H1 (cell line): ENCODE data around the gene ITLN1. TPM values are rescaled to one million over a fixed set of nuclear protein-coding genes. Genes with fewer than 3 reads are reported as not detected.

Experiments used
- CTCF ChIA-PET: fragments of 300-600 bp; sonication (Branson Sonifier 250); formaldehyde crosslinking; loops from one replicate; lab custom pipeline; 2021; ENCODE audit not compliant: partially characterized antibody; lab: Charles Lee
- POLR2A ChIA-PET: fragments of 300-600 bp; sonication (Branson Sonifier 250); formaldehyde crosslinking; loops from one replicate; lab custom pipeline; 2021; ENCODE audit warnings: inconsistent platforms; ENCODE audit not compliant: partially characterized antibody; lab: Charles Lee
- DNase-seq, 2 experiments: peaks; one replicate each; pipeline versions ENCODE4 v3.0.0 to v3.0.0-alpha.2; 2010 to 2022; ENCODE audit warnings: low spot score in 2 of 2, low read depth in 1 of 2, mixed read lengths in 1 of 2
- FAIRE-seq: peaks from 2 replicates; lab custom pipeline; 2011; peaks lifted over from hg19 to GRCh38; lab: Jason Lieb, UNC
- H2AFZ ChIP-seq: 2 replicates; pipeline ENCODE4 v1.8.1; 2012; ENCODE audit warnings: low read length, inconsistent platforms
- H2AK5ac ChIP-seq: 2 replicates; pipeline ENCODE4 v1.6.1; 2013; ENCODE audit warnings: low read depth, low read length
- H2BK120ac ChIP-seq: replicated peaks from 2 replicates; pipeline ENCODE3; 2013; ENCODE audit warnings: low read depth, low read length, inconsistent platforms
- H2BK12ac ChIP-seq: 2 replicates; pipeline ENCODE4 v1.6.1; 2013; ENCODE audit warnings: low read depth, low read length
- H2BK15ac ChIP-seq: 2 replicates; pipeline ENCODE4 v1.6.1; 2013; ENCODE audit warnings: low read length
- H2BK20ac ChIP-seq: 2 replicates; pipeline ENCODE4 v1.6.1; 2013; ENCODE audit warnings: low read length
- H2BK5ac ChIP-seq: 2 replicates; pipeline ENCODE4 v1.6.1; 2013; ENCODE audit warnings: low read depth, low read length
- H3K14ac ChIP-seq: 2 replicates; pipeline ENCODE4 v1.6.1; 2013; ENCODE audit warnings: inconsistent platforms; ENCODE audit not compliant: insufficient read length
- H3K18ac ChIP-seq: 2 replicates; pipeline ENCODE4 v1.6.1; 2013; ENCODE audit warnings: low read length; ENCODE audit errors: extremely low read depth
- H3K23ac ChIP-seq: 2 replicates; pipeline ENCODE4 v1.6.1; 2013; ENCODE audit warnings: inconsistent platforms; ENCODE audit not compliant: insufficient read length
- H3K23me2 ChIP-seq: 2 replicates; pipeline ENCODE4 v1.6.1; 2013; ENCODE audit warnings: low read depth, low read length
- H3K27ac ChIP-seq: 2 replicates; pipeline ENCODE4 v1.6.1; 2011; ENCODE audit warnings: low read depth, low read length, inconsistent platforms
- H3K27me3 ChIP-seq, 4 experiments: replicated peaks in 1 of 4; 1 replicate in 1 of 4; 2 replicates in 3 of 4; pipeline versions ENCODE4 v1.6.1 to v1.8.1; 2011 to 2013; ENCODE audit warnings: low read length in 3 of 4, mild to moderate bottlenecking in 3 of 4, inconsistent platforms in 2 of 4, mixed read lengths in 2 of 4, moderate library complexity in 1 of 4; ENCODE audit not compliant: control insufficient read depth in 3 of 4, insufficient read depth in 3 of 4; ENCODE audit errors: extremely low read depth in 1 of 4
- H3K36me3 ChIP-seq, 4 experiments: 2 replicates each; pipeline versions ENCODE4 v1.6.1 to v1.8.1; 2011 to 2013; ENCODE audit warnings: mild to moderate bottlenecking in 4 of 4, low read length in 3 of 4, moderate library complexity in 2 of 4, control low read depth in 1 of 4, inconsistent platforms in 1 of 4; ENCODE audit not compliant: insufficient read depth in 4 of 4, control insufficient read depth in 2 of 4
- H3K4ac ChIP-seq: replicated peaks from 2 replicates; pipeline ENCODE3; 2013; ENCODE audit warnings: low read length, low read depth, mixed read lengths, inconsistent platforms; ENCODE audit not compliant: insufficient read length
- H3K4me1 ChIP-seq, 4 experiments: replicated peaks in 1 of 4; 1 replicate in 1 of 4; 2 replicates in 3 of 4; pipeline versions ENCODE4 v1.6.1 to v1.8.1; 2011 to 2013; ENCODE audit warnings: low read length in 3 of 4, inconsistent platforms in 2 of 4, mixed read lengths in 1 of 4; ENCODE audit not compliant: insufficient read depth in 4 of 4, control insufficient read depth in 3 of 4
- H3K4me2 ChIP-seq, 2 experiments: 2 replicates each; pipeline versions ENCODE4 v1.6.1 to v1.8.1; 2011 to 2013; ENCODE audit warnings: low read depth in 2 of 2, low read length in 2 of 2, control low read depth in 1 of 2, inconsistent platforms in 1 of 2, mild to moderate bottlenecking in 1 of 2; ENCODE audit not compliant: insufficient read depth in 1 of 2
- H3K4me3 ChIP-seq, 4 experiments: fragments of 200-600, 300-600 bp in 1 of 4; sonication (generic), shearing (Covaris generic), sonication (Bioruptor Twin) in 1 of 4; 2 replicates each; pipeline versions ENCODE4 v1.5.1 to v1.8.1; 2011 to 2016; ENCODE audit warnings: low read length in 4 of 4, low read depth in 3 of 4, control low read depth in 2 of 4, inconsistent platforms in 2 of 4, mild to moderate bottlenecking in 2 of 4, mixed read lengths in 1 of 4, moderate library complexity in 1 of 4; ENCODE audit not compliant: insufficient read depth in 2 of 4; ENCODE audit errors: extremely low read depth in 1 of 4
- H3K56ac ChIP-seq: replicated peaks from 2 replicates; pipeline ENCODE3; 2013; ENCODE audit warnings: low read depth, mild to moderate bottlenecking, mixed read lengths, low read length, inconsistent platforms; ENCODE audit not compliant: insufficient read length
- H3K79me1 ChIP-seq: 2 replicates; pipeline ENCODE4 v1.6.1; 2013; ENCODE audit warnings: low read depth, low read length, control low read depth
- H3K79me2 ChIP-seq, 2 experiments: 2 replicates each; pipeline versions ENCODE4 v1.6.1 to v1.8.1; 2012 to 2013; ENCODE audit warnings: low read length in 2 of 2, mild to moderate bottlenecking in 2 of 2, inconsistent platforms in 1 of 2; ENCODE audit not compliant: insufficient read depth in 2 of 2, control insufficient read depth in 1 of 2
- H3K9ac ChIP-seq, 4 experiments: replicated peaks in 1 of 4; 1 replicate in 1 of 4; 2 replicates in 3 of 4; pipeline versions ENCODE4 v1.6.1 to v1.8.1; 2011 to 2013; ENCODE audit warnings: low read depth in 3 of 4, low read length in 3 of 4, control low read depth in 2 of 4, mild to moderate bottlenecking in 2 of 4, moderate library complexity in 2 of 4, inconsistent platforms in 1 of 4; ENCODE audit errors: extremely low read depth in 1 of 4
- H3K9me3 ChIP-seq, 2 experiments: 2 replicates each; pipeline versions ENCODE4 v1.6.1 to v1.8.1; 2012 to 2013; ENCODE audit warnings: mild to moderate bottlenecking in 2 of 2, moderate library complexity in 2 of 2, control low read depth in 1 of 2, inconsistent platforms in 1 of 2, low read depth in 1 of 2, low read length in 1 of 2, mixed read lengths in 1 of 2; ENCODE audit not compliant: insufficient read depth in 2 of 2
- H4K20me1 ChIP-seq, 2 experiments: replicated peaks in 1 of 2; 2 replicates each; pipeline versions ENCODE3 to v1.8.1; 2011 to 2013; ENCODE audit warnings: inconsistent platforms in 2 of 2, low read length in 2 of 2, mild to moderate bottlenecking in 1 of 2; ENCODE audit not compliant: insufficient read depth in 2 of 2, control insufficient read depth in 1 of 2
- H4K5ac ChIP-seq: 2 replicates; pipeline ENCODE4 v1.6.1; 2013; ENCODE audit warnings: low read length, low read depth, mixed read lengths, inconsistent platforms; ENCODE audit not compliant: insufficient read length
- H4K8ac ChIP-seq: 2 replicates; pipeline ENCODE4 v1.8.0; 2013; ENCODE audit warnings: mild to moderate bottlenecking, moderate library complexity, low read length, inconsistent platforms; ENCODE audit not compliant: insufficient read depth; ENCODE audit errors: extremely low read depth
- H4K91ac ChIP-seq: replicated peaks from 2 replicates; pipeline ENCODE3; 2013; ENCODE audit warnings: low read length, mixed read lengths, inconsistent platforms; ENCODE audit not compliant: insufficient read length
- BRCA1 ChIP-seq: IDR thresholded peaks from 2 replicates; pipeline ENCODE4 v1.6.1; 2012; ENCODE audit warnings: low read depth, low read length, improper control_type of control experiment
- E2F6 ChIP-seq: IDR thresholded peaks from 2 replicates; pipeline ENCODE4 v1.6.1; 2012; ENCODE audit warnings: inconsistent platforms
- FOSL1 ChIP-seq: IDR thresholded peaks from 2 replicates; pipeline ENCODE4 v1.6.1; 2011; ENCODE audit warnings: mild to moderate bottlenecking, low read depth, low read length, moderate library complexity; ENCODE audit not compliant: insufficient read depth
- HDAC2 ChIP-seq, 2 experiments: fragments of 300-600 bp in 1 of 2; sonication (generic) in 1 of 2; IDR thresholded peaks; 2 replicates each; pipeline ENCODE4 v1.6.1; 2011 to 2012; ENCODE audit warnings: low read depth in 2 of 2, low read length in 2 of 2, mild to moderate bottlenecking in 2 of 2, moderate library complexity in 2 of 2, borderline replicate concordance in 1 of 2, inconsistent platforms in 1 of 2
- JUN ChIP-seq: IDR thresholded peaks from 2 replicates; pipeline ENCODE4 v1.6.1; 2011; ENCODE audit warnings: low read depth, mild to moderate bottlenecking, improper control_type of control experiment, low read length
- JUND ChIP-seq: IDR thresholded peaks from 2 replicates; pipeline ENCODE4 v1.6.1; 2011; ENCODE audit warnings: mild to moderate bottlenecking, improper control_type of control experiment, low read length
- NRF1 ChIP-seq: IDR thresholded peaks from 2 replicates; pipeline ENCODE4 v1.6.1; 2011; ENCODE audit warnings: mild to moderate bottlenecking, low read depth, low read length, improper control_type of control experiment
- POLR2A ChIP-seq, 2 experiments: IDR thresholded peaks; 1 replicate in 1 of 2; 2 replicates in 1 of 2; pipeline ENCODE4 v1.6.1; 2011; ENCODE audit warnings: low read depth in 2 of 2, low read length in 2 of 2, mild to moderate bottlenecking in 2 of 2; ENCODE audit errors: control extremely low read depth in 1 of 2
- RBBP5 ChIP-seq: IDR thresholded peaks from 2 replicates; pipeline ENCODE4 v1.7.1; 2012; ENCODE audit warnings: low read depth, mild to moderate bottlenecking, inconsistent platforms, low read length, moderate library complexity, borderline replicate concordance
- TEAD4 ChIP-seq: IDR thresholded peaks from 2 replicates; pipeline ENCODE4 v1.6.1; 2012; ENCODE audit warnings: low read depth, low read length, inconsistent platforms, mixed read lengths
- USF2 ChIP-seq: IDR thresholded peaks from 2 replicates; pipeline ENCODE4 v1.6.1; 2011; ENCODE audit warnings: low read length, improper control_type of control experiment
- WGBS, 2 experiments: shearing (Covaris generic) in 1 of 2; methylation state at CpG; one replicate each; pipeline versions ENCODE4 v1.1.6 to v1.1.7; 2013 to 2015; ENCODE audit warnings: low lambda C conversion rate in 2 of 2, mixed read lengths in 2 of 2, inconsistent platforms in 1 of 2, low coverage in 1 of 2, missing lambda C conversion rate in 1 of 2; ENCODE audit not compliant: insufficient replicate concordance in 2 of 2, insufficient coverage in 1 of 2, insufficient read length in 1 of 2; ENCODE audit errors: extremely low coverage in 1 of 2, missing lambda C conversion rate in 1 of 2; 5-methylcytosine and 5-hydroxymethylcytosine counted together
- polyA plus RNA-seq, 7 experiments: library from polyadenylated mRNA; depleted of rRNA in 3 of 7; stranded (reverse) in 5 of 7; unstranded in 2 of 7; fragments of >200 nt in 5 of 7; fragments of 200-250 nt in 2 of 7; gene quantifications; 1 replicate in 5 of 7; 2 replicates in 1 of 7; 4 replicates in 1 of 7; pipeline versions ENCODE4 v1.2.1 to v1.2.3, GENCODE V29; 2011 to 2013; ENCODE audit warnings: missing spikeins in 2 of 7, mixed read lengths in 2 of 7
- total RNA-seq: library from RNA; stranded (reverse); fragmentation: NEBNext Ultra II Directional; extraction: Animal tissue kit (Norgen Biotek cat#: 25700); gene quantifications from 2 replicates; pipeline ENCODE4 v1.2.1, GENCODE V29; 2021

ITLN1 gene
- total and polyA plus RNA-seq, 2 of the 8 experiments (the other 6 are each of a cell fraction or from before 2014, with no cell fraction given), result not detected

DNA sequence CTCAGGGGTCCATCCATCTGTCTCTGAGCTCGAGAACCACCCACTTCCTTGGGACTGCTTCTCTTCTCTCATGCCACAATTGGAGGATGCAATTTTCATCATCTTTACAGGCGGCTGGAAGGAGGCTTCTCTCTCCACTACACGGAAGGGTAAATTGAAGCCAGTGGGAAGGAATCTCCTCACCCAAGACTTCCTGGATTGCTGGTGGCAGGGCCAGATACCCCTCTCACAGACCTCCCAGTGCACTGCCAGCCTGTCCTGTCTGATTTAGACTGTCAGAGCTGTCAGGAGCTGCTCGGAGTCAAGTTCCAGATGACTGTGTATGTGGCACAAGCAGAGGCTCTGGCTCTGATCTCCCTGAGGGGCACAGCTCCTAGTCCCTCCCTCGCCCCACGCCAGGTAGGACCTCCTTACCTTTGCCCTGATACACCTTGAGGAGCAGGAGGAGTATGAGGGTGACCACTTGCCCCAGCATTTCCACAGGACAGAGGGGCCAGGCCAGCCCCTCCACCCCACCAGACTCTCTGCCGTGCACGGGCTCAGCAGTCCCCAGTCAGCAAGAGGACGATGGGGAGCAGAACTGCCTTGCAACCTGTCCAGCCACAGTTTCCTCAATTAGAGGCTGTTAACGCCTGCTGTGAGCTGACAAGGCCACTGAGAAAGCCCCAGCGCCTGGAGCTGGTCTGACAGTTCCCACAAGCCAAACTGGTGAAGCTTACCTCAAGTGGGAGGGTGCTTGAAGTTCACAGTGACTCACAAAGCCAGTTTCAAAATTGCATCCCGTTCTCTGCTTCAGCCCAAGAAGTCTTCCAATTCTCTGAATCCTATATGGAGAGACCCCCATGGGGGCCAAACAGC lies 22.5 kb downstream of the ITLN1 start, which contains the start of gene CD244:
Gene CD244 (minus strand): TSS at position 685 of the 858 bp plus-strand sequence. CDS start 210 bp downstream, at position 475.
- Histone ChIP-seq H3K9ac (no peak within 1 kb of the TSS), H3K79me2 (no peaks in the 10 kb centered on the region), H3K14ac (no peak within 1 kb of the TSS), H3K23me2 (no peaks in the 10 kb centered on the region), H3K4me1 (peaks cover 0 to 2% (median 0%) of the 10 kb centered on the region in 4 experiments; a peak in 1 of 7 replicates), H2BK12ac (no peak within 1 kb of the TSS), H3K56ac (no peak within 1 kb of the TSS), H3K4me3 (no peak within 1 kb of the TSS), H2BK15ac (no peak within 1 kb of the TSS), H3K36me3 (no peaks in the 10 kb centered on the region), H3K4ac (peak within 1 kb of the TSS; percentile 41), H2BK120ac (no peak within 1 kb of the TSS), H2AK5ac (no peak within 1 kb of the TSS), H3K23ac (no peak within 1 kb of the TSS), H3K79me1 (no peaks in the 10 kb centered on the region), H3K27me3 (no peaks in the 10 kb centered on the region), H4K20me1 (no peaks in the 10 kb centered on the region), H3K9me3 (no peaks in the 10 kb centered on the region), H4K91ac (no peak within 1 kb of the TSS), H2BK20ac (no peak within 1 kb of the TSS), H2AFZ (no peak within 1 kb of the TSS), H4K5ac (no peak within 1 kb of the TSS), H4K8ac (no peak within 1 kb of the TSS), H3K4me2 (no peak within 1 kb of the TSS), H2BK5ac (no peak within 1 kb of the TSS), H3K27ac (no peak within 1 kb of the TSS), H3K18ac (no peak within 1 kb of the TSS)
- DNase-seq (no peak), FAIRE-seq (no peak)
- 87% methylated on average over 12 of the region's 12 CpGs; no CpG with 5 or more reads in 1 of the 2 experiments for WGBS, 2 experiments
- POLR2A ChIA-PET, result no interaction called here
- CTCF ChIA-PET, result interaction anchor here (0.7 to 5.5 kb wide), 8 partner anchors 10 to 189 kb away, joined by 3 to 35 read pairs (median 4); partner anchors contain the start of gene ITLN1
- TF ChIP-seq FOSL1 (no peak), BRCA1 (no peak), HDAC2 (IDR thresholded peaks at IDR 0.05; ENCODE audit: borderline replicate concordance in 1 of 2, low read depth in 2 of 2, low read length in 2 of 2) (no peak), NRF1 (no peak), JUND (no peak), TEAD4 (no peak), USF2 (no peak), RBBP5 (no peak), POLR2A (IDR thresholded peaks at IDR 0.05; ENCODE audit: control extremely low read depth in 1 of 2, low read depth in 2 of 2, low read length in 2 of 2) (no peak), JUN (no peak), E2F6 (no peak)
